Measurements from ENCODE around the gene RAB40AL. TPM values are rescaled to one million over a fixed set of nuclear protein-coding genes. Genes with fewer than 3 reads are reported as not detected.

RAB40AL gene
- total RNA-seq, 1 experiment from 2014 or later = 0.44 TPM

DNA sequence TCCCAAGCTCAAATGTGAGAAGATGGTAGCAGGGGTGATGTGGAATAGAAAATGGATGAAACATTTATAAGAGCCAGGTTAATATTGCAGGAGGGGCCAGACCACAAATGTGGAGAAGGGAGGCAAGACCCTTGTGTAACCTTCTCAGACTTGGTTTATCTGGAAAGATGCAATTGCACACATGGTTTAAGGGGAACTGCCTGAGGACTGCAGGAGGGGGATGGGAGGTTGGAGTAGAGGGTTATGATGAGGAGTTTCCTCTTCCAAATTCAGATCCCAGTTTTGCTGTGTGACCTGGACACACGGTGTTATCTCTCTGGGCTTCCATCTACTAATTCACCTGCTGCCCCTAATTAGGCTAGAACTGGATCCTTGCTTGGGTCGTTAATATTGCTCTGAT is 46.1 kb downstream of the RAB40AL start:
- BruUV-seq (replicated peaks) = no TSS peak
- DNase-seq (ENCODE audit: low read depth, low spot score) = no peak
- ChIA-PET POLR2A (no interaction called here), CTCF (no interaction called here)
- no peaks in the 10 kb centered on the region; the same call in 1 of the 2 replicates for H3K4me1 ChIP-seq (ENCODE audit: control insufficient read depth, insufficient read depth, low read length)
- TF ChIP-seq POLR2AphosphoS5 (IDR thresholded peaks at IDR 0.05; ENCODE audit: low read depth, low read length) (no peak), TCF7L2 (IDR thresholded peaks at IDR 0.05; ENCODE audit: low read depth, low read length) (no peak), REST (IDR thresholded peaks at IDR 0.05; ENCODE audit: insufficient read depth in 1 of 2, low read depth in 2 of 2, low read length in 1 of 2) (no peak), SIN3A (IDR thresholded peaks at IDR 0.05; ENCODE audit: borderline replicate concordance, insufficient read depth, low read depth, low read length) (no peak)
- TF ChIP-seq, protein P1, sequence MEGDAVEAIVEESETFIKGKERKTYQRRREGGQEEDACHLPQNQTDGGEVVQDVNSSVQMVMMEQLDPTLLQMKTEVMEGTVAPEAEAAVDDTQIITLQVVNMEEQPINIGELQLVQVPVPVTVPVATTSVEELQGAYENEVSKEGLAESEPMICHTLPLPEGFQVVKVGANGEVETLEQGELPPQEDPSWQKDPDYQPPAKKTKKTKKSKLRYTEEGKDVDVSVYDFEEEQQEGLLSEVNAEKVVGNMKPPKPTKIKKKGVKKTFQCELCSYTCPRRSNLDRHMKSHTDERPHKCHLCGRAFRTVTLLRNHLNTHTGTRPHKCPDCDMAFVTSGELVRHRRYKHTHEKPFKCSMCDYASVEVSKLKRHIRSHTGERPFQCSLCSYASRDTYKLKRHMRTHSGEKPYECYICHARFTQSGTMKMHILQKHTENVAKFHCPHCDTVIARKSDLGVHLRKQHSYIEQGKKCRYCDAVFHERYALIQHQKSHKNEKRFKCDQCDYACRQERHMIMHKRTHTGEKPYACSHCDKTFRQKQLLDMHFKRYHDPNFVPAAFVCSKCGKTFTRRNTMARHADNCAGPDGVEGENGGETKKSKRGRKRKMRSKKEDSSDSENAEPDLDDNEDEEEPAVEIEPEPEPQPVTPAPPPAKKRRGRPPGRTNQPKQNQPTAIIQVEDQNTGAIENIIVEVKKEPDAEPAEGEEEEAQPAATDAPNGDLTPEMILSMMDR (IDR thresholded peaks at IDR 0.05) = no peak
- H3K9me3 ChIP-seq (ENCODE audit: control insufficient read depth, insufficient read depth, low read depth, low read length) = no peaks in the 10 kb centered on the region
- intact Hi-C loops (cut with micrococcal nuclease; ENCODE audit: unreplicated experiment) (no loop called here), in situ Hi-C loops (cut with HindIII; ENCODE audit: low pct_unique_long_range_greater_than_20kb, low sequenced_read_pairs) (no loop called here)
- no peak overlapping the region for H3K4me3 ChIP-seq (ENCODE audit: low read depth in 2 of 2, low read length in 2 of 2)
- H3K27me3 ChIP-seq (ENCODE audit: control insufficient read depth, insufficient read depth, low read length) = no peaks in the 10 kb centered on the region
- no peaks in the 10 kb centered on the region for H3K36me3 ChIP-seq (ENCODE audit: control insufficient read depth, insufficient read depth, low read length)
- no peak overlapping the region for H3K27ac ChIP-seq (ENCODE audit: low read length)
- ATAC-seq = no peak

DNA sequence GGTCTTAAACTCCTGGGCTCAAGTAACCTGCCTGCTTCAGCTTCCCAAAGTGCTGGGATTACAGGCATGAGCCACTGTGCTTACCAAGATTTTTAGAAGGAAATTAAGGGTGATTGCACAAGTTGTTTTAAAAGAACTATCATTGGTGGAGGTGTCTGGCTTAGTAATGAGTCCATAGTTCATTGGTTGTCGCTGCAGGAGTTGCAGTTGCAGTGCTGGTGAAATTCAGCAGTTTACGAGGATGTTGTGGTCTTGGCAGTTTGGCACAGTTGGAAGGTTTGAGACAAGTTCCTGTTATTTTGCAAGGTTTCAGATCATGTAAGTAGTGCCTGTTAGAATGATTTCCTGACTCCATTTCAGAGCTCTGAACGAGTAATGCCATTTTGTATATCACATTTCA is 48.1 kb downstream of the RAB40AL start:
- in situ Hi-C loops (cut with HindIII; ENCODE audit: low pct_unique_long_range_greater_than_20kb, low sequenced_read_pairs) = no loop called here
- TF ChIP-seq REST (IDR thresholded peaks at IDR 0.05; ENCODE audit: insufficient read depth in 1 of 2, low read depth in 2 of 2, low read length in 1 of 2) = no peak
- TF ChIP-seq, protein P1 (IDR thresholded peaks at IDR 0.05) = no peak
- no peak for TF ChIP-seq SIN3A (IDR thresholded peaks at IDR 0.05; ENCODE audit: borderline replicate concordance, insufficient read depth, low read depth, low read length)
- TF ChIP-seq TCF7L2 (IDR thresholded peaks at IDR 0.05; ENCODE audit: low read depth, low read length) = no peak
- no peak for TF ChIP-seq POLR2AphosphoS5 (IDR thresholded peaks at IDR 0.05; ENCODE audit: low read depth, low read length)
- H3K36me3 ChIP-seq (ENCODE audit: control insufficient read depth, insufficient read depth, low read length) = no peaks in the 10 kb centered on the region
- CTCF ChIA-PET = no interaction called here
- ATAC-seq (no peak), DNase-seq (ENCODE audit: low read depth, low spot score) (no peak)
- peaks cover 3% of the 10 kb centered on the region; the same call in 1 of the 2 replicates for H3K27me3 ChIP-seq (ENCODE audit: control insufficient read depth, insufficient read depth, low read length)
- no peaks in the 10 kb centered on the region for H3K9me3 ChIP-seq (ENCODE audit: control insufficient read depth, insufficient read depth, low read depth, low read length)
- no peaks in the 10 kb centered on the region for H3K4me1 ChIP-seq (ENCODE audit: control insufficient read depth, insufficient read depth, low read length)
- H3K27ac ChIP-seq (ENCODE audit: low read length) = no peak overlapping the region
- no TSS peak for BruUV-seq (replicated peaks)
- POLR2A ChIA-PET = no interaction called here
- no peak overlapping the region for H3K4me3 ChIP-seq (ENCODE audit: low read depth in 2 of 2, low read length in 2 of 2)
- intact Hi-C loops (cut with micrococcal nuclease; ENCODE audit: unreplicated experiment) = no loop called here

Other genes with a start within 250 kb of the RAB40AL start
- gene GPRASP2, start 224.8 kb upstream of the RAB40AL start, total RNA-seq (2021; ENCODE audit: unreplicated experiment) = 7.4 TPM
- gene GPRASP3, start 216.5 kb upstream of the RAB40AL start, total RNA-seq (2021; ENCODE audit: unreplicated experiment) = 5.6 TPM
- gene BEX1, start 126.9 kb downstream of the RAB40AL start, total RNA-seq (2021; ENCODE audit: unreplicated experiment) = not detected
- 0.26 TPM for gene NXF3, start 155.9 kb downstream of the RAB40AL start, total RNA-seq (2021; ENCODE audit: unreplicated experiment)

All from Panc1 (cell line).